Astrocyte (in vitro differentiated cells and primary cell): ENCODE results near the gene TUBB4B.

Experiments
- EZH2 ChIP-seq: IDR thresholded peaks from 2 replicates; pipeline ENCODE4 v1.6.1; 2012; ENCODE audit warnings: mild to moderate bottlenecking, low read length, inconsistent platforms; ENCODE audit not compliant: insufficient read depth
- TF ChIP-seq, protein P1 (sequence below): IDR thresholded peaks from 2 replicates; pipeline ENCODE4 v1.5.1; 2011; ENCODE audit warnings: low read depth, mild to moderate bottlenecking, inconsistent platforms, low read length, moderate library complexity; ENCODE audit not compliant: insufficient read depth

DNA sequence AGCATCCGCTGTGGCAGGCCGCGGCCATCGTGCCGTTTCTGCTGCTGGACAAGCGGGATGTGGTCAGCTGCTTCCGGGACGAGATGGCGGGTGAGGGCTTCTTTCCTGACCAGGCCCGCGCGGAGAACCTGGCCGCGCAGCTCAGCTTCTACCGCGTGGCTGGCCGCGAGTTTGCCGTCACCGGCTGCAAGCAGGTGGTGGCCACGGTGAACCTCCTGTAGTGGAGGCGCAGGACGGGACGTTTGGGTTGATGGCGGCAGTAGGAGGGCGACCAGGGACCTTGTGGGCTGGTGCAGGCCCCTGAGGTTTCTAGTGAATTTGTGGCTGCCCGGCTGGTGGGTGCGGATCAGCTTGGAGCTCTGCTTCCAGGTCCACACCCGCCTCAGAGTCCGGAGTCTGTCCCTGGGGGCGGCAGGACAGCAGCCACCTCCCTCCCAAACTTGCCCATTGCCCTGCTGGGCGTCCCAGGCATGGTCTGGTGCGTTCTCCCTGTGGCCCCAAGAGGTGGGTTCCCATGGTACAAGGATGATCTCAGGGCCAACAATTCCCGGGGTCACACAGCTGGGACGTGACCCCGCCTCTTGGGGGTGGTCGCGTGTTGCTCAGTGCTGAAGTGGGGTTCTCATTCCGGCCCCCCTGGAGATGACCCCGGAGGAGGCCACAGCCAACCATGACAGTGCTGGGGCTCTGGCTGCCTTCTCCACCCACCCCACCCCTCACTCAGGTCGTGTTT is 38.8 kb downstream of the TUBB4B start:
- TF ChIP-seq, protein P1, sequence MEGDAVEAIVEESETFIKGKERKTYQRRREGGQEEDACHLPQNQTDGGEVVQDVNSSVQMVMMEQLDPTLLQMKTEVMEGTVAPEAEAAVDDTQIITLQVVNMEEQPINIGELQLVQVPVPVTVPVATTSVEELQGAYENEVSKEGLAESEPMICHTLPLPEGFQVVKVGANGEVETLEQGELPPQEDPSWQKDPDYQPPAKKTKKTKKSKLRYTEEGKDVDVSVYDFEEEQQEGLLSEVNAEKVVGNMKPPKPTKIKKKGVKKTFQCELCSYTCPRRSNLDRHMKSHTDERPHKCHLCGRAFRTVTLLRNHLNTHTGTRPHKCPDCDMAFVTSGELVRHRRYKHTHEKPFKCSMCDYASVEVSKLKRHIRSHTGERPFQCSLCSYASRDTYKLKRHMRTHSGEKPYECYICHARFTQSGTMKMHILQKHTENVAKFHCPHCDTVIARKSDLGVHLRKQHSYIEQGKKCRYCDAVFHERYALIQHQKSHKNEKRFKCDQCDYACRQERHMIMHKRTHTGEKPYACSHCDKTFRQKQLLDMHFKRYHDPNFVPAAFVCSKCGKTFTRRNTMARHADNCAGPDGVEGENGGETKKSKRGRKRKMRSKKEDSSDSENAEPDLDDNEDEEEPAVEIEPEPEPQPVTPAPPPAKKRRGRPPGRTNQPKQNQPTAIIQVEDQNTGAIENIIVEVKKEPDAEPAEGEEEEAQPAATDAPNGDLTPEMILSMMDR = no peak
- no peak for TF ChIP-seq EZH2
